ENCODE results near the gene FADS6.
A peak's percentile ranks its signal among the peaks of the same experiment; 100 is the strongest.

The FADS6 gene

GRCh38 chr17:74937064-74938051, 43.9 kb upstream of the FADS6 start:
- no peak for ATAC-seq
- no peak for TF ChIP-seq BACH2 (CRISPR knock-in tag; IDR thresholded peaks at IDR 0.05; ENCODE audit: borderline replicate concordance)
- no peak for TF ChIP-seq TOX (CRISPR knock-in tag; IDR thresholded peaks at IDR 0.05; ENCODE audit: borderline replicate concordance)
- no peak for TF ChIP-seq ARNTL (CRISPR knock-in tag; IDR thresholded peaks at IDR 0.05; ENCODE audit: borderline replicate concordance, low read depth)
- TF ChIP-seq ISL1 (CRISPR knock-in tag; IDR thresholded peaks at IDR 0.05), result no peak
- TF ChIP-seq ZC3H10 (CRISPR knock-in tag; IDR thresholded peaks at IDR 0.05), result no peak
- TF ChIP-seq OSR1 (CRISPR knock-in tag; IDR thresholded peaks at IDR 0.05), result no peak
- TF ChIP-seq CSRNP3 (CRISPR knock-in tag; IDR thresholded peaks at IDR 0.05), result no peak
- no peak for TF ChIP-seq ZNF70 (CRISPR knock-in tag; IDR thresholded peaks at IDR 0.05)

GRCh38 chr17:74936470-74936799, 43.0 kb upstream of the FADS6 start:
- no peak for TF ChIP-seq ZNF70 (CRISPR knock-in tag; IDR thresholded peaks at IDR 0.05)
- no peak for TF ChIP-seq RARB (CRISPR knock-in tag; IDR thresholded peaks at IDR 0.05)
- no peak for TF ChIP-seq OSR1 (CRISPR knock-in tag; IDR thresholded peaks at IDR 0.05)
- no peak for TF ChIP-seq POU6F1 (CRISPR knock-in tag; IDR thresholded peaks at IDR 0.05; ENCODE audit: borderline replicate concordance, low read depth)
- no peak for TF ChIP-seq ZFP3 (CRISPR knock-in tag; IDR thresholded peaks at IDR 0.05)
- TF ChIP-seq ZNF8 (CRISPR knock-in tag; IDR thresholded peaks at IDR 0.05), result no peak
- no peak for TF ChIP-seq ARNTL (CRISPR knock-in tag; IDR thresholded peaks at IDR 0.05; ENCODE audit: borderline replicate concordance, low read depth)
- TF ChIP-seq ISL1 (CRISPR knock-in tag; IDR thresholded peaks at IDR 0.05), result no peak
- TF ChIP-seq ZC3H10 (CRISPR knock-in tag; IDR thresholded peaks at IDR 0.05), result no peak
- no peak for TF ChIP-seq CSRNP3 (CRISPR knock-in tag; IDR thresholded peaks at IDR 0.05)
- no peak for TF ChIP-seq BACH2 (CRISPR knock-in tag; IDR thresholded peaks at IDR 0.05; ENCODE audit: borderline replicate concordance)
- TF ChIP-seq ESRRG (CRISPR knock-in tag; IDR thresholded peaks at IDR 0.05), result no peak
- TF ChIP-seq TCF4 (CRISPR knock-in tag; IDR thresholded peaks at IDR 0.05; ENCODE audit: borderline replicate concordance), result no peak
- TF ChIP-seq ZNF565 (CRISPR knock-in tag; conservative IDR thresholded peaks at IDR 0.05; ENCODE audit: low read depth), result no peak
- no peak for ATAC-seq

GRCh38 chr17:74935585-74936469, 42.4 kb upstream of the FADS6 start, which contains the start of gene OTOP3:
OTOP3 (plus strand) TSS chr17:74935898; CDS start chr17:74935922, 24 bp downstream.
- TF ChIP-seq ZNF70 (CRISPR knock-in tag; IDR thresholded peaks at IDR 0.05) (no peak), PPARA (CRISPR knock-in tag; IDR thresholded peaks at IDR 0.05; ENCODE audit: borderline replicate concordance) (no peak), CSRNP3 (CRISPR knock-in tag; IDR thresholded peaks at IDR 0.05) (no peak), TOX (CRISPR knock-in tag; IDR thresholded peaks at IDR 0.05; ENCODE audit: borderline replicate concordance) (no peak), OSR1 (CRISPR knock-in tag; IDR thresholded peaks at IDR 0.05) (no peak), ZNF8 (CRISPR knock-in tag; IDR thresholded peaks at IDR 0.05) (no peak), RARB (CRISPR knock-in tag; IDR thresholded peaks at IDR 0.05) (no peak), TCF4 (CRISPR knock-in tag; IDR thresholded peaks at IDR 0.05; ENCODE audit: borderline replicate concordance) (no peak), SNAI2 (CRISPR knock-in tag; IDR thresholded peaks at IDR 0.05) (no peak), CREB5 (CRISPR knock-in tag; IDR thresholded peaks at IDR 0.05; ENCODE audit: low read depth) (no peak), PATZ1 (CRISPR knock-in tag; IDR thresholded peaks at IDR 0.05; ENCODE audit: borderline replicate concordance) (no peak), ZC3H10 (CRISPR knock-in tag; IDR thresholded peaks at IDR 0.05) (no peak), POU6F1 (CRISPR knock-in tag; IDR thresholded peaks at IDR 0.05; ENCODE audit: borderline replicate concordance, low read depth) (no peak), ARNTL (CRISPR knock-in tag; IDR thresholded peaks at IDR 0.05; ENCODE audit: borderline replicate concordance, low read depth) (no peak), ZFP3 (CRISPR knock-in tag; IDR thresholded peaks at IDR 0.05) (no peak), ESRRG (CRISPR knock-in tag; IDR thresholded peaks at IDR 0.05) (no peak)
- ATAC-seq, result peak; percentile 34

Measured in SK-N-SH treated with all-trans-retinoic acid at 6 μM for 48 hours (cell line).